ENCODE data around the gene SGF29.

The SGF29 gene

DNA sequence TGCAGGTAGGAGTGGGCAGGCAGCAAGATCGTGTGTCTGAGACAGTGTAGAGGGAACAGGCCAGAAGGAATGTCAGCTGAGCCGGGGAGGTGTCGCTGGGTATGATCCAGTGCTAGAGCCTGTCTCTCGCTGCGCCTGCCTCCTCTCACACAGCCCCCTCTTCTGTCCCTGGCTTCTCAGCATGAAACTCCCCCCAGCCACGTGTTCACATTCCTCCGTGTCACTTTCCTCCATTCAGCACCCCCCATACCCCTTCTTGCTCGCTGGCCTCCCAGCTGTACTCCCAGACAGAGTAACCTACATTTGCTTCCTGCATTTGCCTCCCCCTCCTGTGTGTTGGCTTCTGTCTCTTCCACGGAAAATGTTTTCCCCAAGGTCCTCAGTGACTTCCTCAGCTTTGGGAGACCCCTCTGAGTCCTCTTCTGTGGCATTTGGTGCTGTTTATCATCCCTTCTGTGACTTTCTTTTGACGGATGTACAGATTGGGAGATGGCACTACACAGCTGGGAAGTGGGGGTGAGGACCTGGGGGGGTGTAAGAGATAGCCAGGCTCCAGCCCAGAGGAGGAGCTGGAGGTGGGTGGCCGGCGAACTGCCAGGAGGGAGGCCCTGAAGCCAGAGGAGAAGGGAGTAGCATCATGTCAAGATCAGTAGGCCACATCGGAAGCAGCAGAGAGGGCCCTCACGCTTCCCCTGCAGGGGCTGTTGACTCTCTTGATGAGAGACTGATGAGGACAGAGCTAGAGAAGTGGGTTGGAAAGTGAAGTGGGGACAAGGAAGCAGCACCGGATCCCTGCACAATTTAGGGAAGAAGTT is 19.2 kb downstream of the SGF29 start:
- H3K9me3 Mint-ChIP-seq: no peaks in the 10 kb centered on the region
- no peaks in the 10 kb centered on the region for H3K27me3 Mint-ChIP-seq
- H3K4me3 Mint-ChIP-seq: no peak overlapping the region
- DNase-seq (no peak), ATAC-seq (no peak)
- peaks cover 32% of the 10 kb centered on the region for H3K4me1 Mint-ChIP-seq
- peak overlapping the region; percentile 21 to 81 for H3K27ac Mint-ChIP-seq

- peak overlapping the region in 1 of 2 donors; percentile 30 for H3K27ac Mint-ChIP-seq
- H3K9me3 Mint-ChIP-seq: no peaks in the 10 kb centered on the region
- H3K27me3 Mint-ChIP-seq: no peaks in the 10 kb centered on the region
- DNase-seq (no peak), ATAC-seq (no peak)
- no peak overlapping the region for H3K4me3 Mint-ChIP-seq
- H3K4me1 Mint-ChIP-seq: peaks cover 32% of the 10 kb centered on the region
Observed at GRCh38 chr16:28573738-28574718, 20.3 kb downstream of the SGF29 start.

- H3K27me3 Mint-ChIP-seq: no peaks in the 10 kb centered on the region
- DNase-seq: no peak
- no peaks in the 10 kb centered on the region for H3K9me3 Mint-ChIP-seq
- no peak overlapping the region for H3K4me3 Mint-ChIP-seq
- H3K4me1 Mint-ChIP-seq: peaks cover 23% of the 10 kb centered on the region
- no peak overlapping the region for H3K27ac Mint-ChIP-seq
- ATAC-seq: no peak
Observed at GRCh38 chr16:28574925-28575324, 21.2 kb downstream of the SGF29 start.

DNA sequence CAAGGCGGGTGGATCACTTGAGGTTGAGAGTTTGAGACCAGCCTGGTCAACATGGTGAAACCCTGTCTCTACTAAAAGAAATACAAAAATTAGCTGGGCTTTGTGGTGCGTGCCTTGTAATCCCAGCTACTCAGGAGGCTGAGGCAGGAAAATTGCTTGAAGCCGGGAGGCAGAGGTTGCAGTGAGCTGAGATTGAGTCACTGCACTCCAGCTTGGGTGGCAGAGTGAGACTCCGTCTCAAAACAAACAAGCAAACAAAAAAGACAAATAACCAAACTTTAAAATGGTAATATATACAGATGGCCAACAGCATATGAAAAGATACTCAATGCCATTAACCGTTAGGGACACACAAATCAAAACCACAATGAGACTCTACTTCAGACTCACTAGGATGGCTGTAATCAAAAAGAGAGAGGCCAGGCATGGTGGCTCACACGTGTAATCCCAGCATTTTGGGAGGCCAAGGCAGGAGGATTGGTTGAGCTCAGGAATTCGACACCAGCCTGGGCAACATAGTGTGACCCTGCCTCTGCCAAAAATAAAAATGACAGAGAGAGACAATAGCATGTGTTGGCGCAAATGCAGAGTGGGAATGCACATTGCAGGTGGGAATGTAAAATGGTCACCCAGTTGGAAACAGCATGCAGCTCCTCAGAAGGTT is 21.9 kb downstream of the SGF29 start:
- ATAC-seq: no peak
- Mint-ChIP-seq H3K27me3 (no peaks in the 10 kb centered on the region), H3K4me3 (no peak overlapping the region), H3K9me3 (no peaks in the 10 kb centered on the region), H3K4me1 (peaks cover 21% of the 10 kb centered on the region), H3K27ac (no peak overlapping the region)
- no peak for DNase-seq

GRCh38 chr16:28580726-28581315 is 27.1 kb downstream of the SGF29 start:
- H3K27me3 Mint-ChIP-seq: no peaks in the 10 kb centered on the region
- no peaks in the 10 kb centered on the region for H3K9me3 Mint-ChIP-seq
- no peaks in the 10 kb centered on the region for H3K4me1 Mint-ChIP-seq
- DNase-seq (no peak), ATAC-seq (no peak)
- peak overlapping the region; percentile 20 to 69 for H3K27ac Mint-ChIP-seq
- no peak overlapping the region for H3K4me3 Mint-ChIP-seq

DNA sequence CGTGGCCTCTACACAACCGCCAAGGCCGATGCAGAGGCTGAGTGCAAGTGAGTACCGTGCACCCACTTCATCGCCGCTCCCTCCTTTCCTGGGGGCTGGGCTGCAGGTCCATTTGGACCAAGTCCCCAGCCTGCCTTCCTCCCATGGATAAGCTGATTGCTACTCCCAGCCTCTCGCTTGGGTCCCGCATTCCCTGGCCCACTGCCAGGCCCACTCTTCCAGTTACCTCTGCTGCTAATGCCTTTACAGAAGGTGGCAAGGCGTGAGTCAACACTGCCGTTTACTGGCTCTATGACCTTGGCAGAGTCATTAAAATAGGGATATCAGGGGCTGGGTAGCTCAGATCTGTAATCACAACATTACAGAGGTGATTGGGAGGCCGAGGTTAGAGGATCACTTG is 32.0 kb downstream of the SGF29 start:
- H3K4me1 Mint-ChIP-seq: no peaks in the 10 kb centered on the region
- no peak overlapping the region for H3K4me3 Mint-ChIP-seq
- peak overlapping the region in 1 of 2 donors; percentile 64 for H3K27ac Mint-ChIP-seq
- ATAC-seq (no peak), DNase-seq (no peak)
- no peaks in the 10 kb centered on the region for H3K9me3 Mint-ChIP-seq
- no peaks in the 10 kb centered on the region for H3K27me3 Mint-ChIP-seq

DNA sequence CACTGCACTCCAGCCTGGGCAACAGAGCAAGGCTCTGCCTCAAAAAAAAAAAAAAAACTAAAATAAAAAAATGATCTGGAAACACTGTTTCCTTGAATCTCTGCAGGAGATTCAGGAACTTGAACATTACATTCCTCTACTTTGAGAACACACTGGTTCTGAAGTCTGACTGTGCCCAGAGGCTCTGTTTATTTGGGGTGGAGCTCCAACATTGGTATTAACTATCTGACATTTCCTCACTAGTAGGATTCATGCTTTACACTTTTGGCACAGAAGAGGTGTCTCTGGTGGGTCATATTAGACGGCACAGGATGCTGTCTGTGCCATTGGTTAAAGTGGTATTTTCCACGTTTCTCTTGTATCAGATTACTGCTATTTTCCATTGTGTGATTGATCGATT is 32.7 kb downstream of the SGF29 start:
- Mint-ChIP-seq H3K27me3 (no peaks in the 10 kb centered on the region), H3K4me1 (no peaks in the 10 kb centered on the region), H3K27ac (no peak overlapping the region), H3K4me3 (no peak overlapping the region), H3K9me3 (no peaks in the 10 kb centered on the region)
- ATAC-seq: no peak
- no peak for DNase-seq

DNA sequence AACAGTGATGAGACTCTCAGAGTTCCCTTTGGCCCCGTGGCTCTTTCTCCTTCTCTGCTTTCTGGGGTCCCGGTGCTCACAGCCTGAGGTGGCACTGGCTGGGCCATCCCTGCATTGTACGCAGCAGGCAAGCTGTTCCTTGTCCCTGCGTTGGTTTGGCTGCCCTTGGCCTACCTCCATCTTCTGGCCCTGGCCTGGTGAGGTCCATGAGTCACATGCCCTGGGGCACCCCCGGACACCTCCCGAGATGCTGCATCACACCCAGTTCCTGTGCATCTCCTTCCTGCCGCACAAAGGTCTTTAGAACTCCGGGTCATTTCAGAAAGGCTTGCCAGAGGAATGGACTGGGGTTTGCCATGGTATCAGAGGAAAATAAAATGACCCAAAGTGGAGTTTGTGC is 33.7 kb downstream of the SGF29 start:
- Mint-ChIP-seq H3K9me3 (no peaks in the 10 kb centered on the region), H3K27ac (peak overlapping the region in 1 of 2 donors; percentile 27), H3K4me3 (no peak overlapping the region), H3K27me3 (no peaks in the 10 kb centered on the region), H3K4me1 (no peaks in the 10 kb centered on the region)
- no peak for DNase-seq
- no peak for ATAC-seq

GRCh38 chr16:28589069-28589468 is 35.3 kb downstream of the SGF29 start:
- no peak overlapping the region for H3K27ac Mint-ChIP-seq
- no peak for ATAC-seq

DNA sequence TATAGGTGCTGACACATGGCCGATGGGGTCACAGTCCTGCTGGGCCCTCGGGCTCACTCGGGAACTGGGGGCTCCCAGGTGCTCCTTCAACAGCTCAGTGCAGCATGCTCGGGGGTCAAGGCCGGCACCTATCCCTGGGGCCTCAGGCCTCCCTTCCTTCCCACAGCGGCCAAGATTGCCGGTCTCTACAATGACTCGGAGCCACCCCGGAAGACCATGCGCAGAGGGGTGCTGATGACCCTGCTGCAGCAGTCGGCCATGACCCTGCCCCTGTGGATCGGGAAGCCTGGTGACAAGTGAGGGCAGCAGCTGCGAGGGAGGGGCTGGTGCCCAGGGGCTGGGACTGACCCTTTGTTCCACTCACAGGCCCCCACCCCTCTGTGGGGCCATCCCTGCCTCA is 36.2 kb downstream of the SGF29 start:
- Mint-ChIP-seq H3K9me3 (no peaks in the 10 kb centered on the region), H3K4me1 (peaks cover 7% of the 10 kb centered on the region), H3K4me3 (no peak overlapping the region), H3K27me3 (no peaks in the 10 kb centered on the region), H3K27ac (peak overlapping the region in 1 of 2 donors; percentile 43)
- ATAC-seq (no peak), DNase-seq (no peak)

More at GRCh38 chr16:28589069-28589468, 35.3 kb downstream of the SGF29 start:
- Mint-ChIP-seq H3K4me1 (peaks cover 7% of the 10 kb centered on the region), H3K4me3 (no peak overlapping the region), H3K27me3 (no peaks in the 10 kb centered on the region), H3K9me3 (no peaks in the 10 kb centered on the region)
- no peak for DNase-seq

DNA sequence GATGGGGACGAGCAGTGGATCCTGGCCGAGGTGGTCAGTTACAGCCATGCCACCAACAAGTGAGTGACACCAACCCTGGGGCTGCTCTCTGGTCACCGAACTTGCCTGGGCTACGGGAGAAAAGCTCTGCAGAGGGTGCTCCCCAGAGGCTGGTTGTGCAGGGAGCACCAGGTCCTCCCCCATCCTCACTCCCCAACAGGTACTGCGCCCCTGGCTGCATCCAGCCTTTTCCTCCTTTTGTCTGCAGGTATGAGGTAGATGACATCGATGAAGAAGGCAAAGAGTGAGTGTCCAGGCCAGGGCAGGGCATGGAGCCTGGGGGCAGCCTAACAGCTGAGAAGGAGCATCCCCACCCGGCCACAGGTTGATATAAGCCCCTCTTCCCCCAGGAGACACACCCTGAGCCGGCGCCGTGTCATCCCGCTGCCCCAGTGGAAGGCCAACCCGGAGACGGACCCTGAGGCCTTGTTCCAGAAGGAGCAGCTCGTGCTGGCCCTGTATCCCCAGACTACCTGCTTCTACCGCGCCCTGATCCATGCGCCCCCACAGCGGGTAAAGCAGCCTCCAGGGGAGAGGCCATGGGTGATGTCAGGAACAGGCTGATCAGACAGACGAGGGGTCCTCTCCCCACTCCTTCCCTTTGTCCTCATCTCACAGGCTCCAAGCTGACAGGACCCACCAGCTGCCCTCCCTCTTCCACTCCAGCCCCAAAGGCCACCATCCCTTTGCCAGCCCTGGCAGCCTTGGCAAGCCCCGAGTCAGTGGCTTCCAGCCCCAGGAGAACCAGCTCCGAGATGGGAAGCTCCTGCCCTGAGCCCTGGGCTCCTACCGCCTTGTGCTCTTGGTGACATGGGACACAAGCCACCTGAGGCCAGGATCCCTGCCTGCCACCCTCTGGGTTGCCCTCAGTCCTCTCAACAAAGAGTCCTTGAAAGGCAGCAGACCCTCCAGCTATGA is 36.9 kb downstream of the SGF29 start:
- Mint-ChIP-seq H3K4me1 (peaks cover 7% of the 10 kb centered on the region), H3K9me3 (no peaks in the 10 kb centered on the region), H3K4me3 (no peak overlapping the region), H3K27ac (no peak overlapping the region), H3K27me3 (no peaks in the 10 kb centered on the region)
- ATAC-seq: no peak
- DNase-seq: no peak

DNA sequence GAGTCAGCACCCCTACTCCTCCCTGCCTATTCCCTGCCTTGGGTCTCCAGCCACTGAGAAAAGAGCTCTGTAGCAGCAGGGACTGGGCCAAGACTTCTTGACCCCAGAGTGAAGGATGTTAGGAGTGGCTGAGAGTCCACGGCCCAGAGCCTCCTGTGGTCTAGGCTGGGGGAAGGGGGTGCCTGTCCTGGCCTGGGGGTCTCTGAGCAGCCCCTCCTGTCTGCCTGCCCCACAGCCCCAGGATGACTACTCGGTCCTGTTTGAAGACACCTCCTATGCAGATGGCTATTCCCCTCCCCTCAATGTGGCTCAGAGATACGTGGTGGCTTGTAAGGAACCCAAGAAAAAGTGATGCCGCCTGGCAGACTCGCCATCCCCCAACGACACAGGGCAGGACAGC is 37.6 kb downstream of the SGF29 start:
- ATAC-seq (no peak), DNase-seq (no peak)
- Mint-ChIP-seq H3K27me3 (no peaks in the 10 kb centered on the region), H3K9me3 (no peaks in the 10 kb centered on the region), H3K4me3 (no peak overlapping the region), H3K4me1 (peaks cover 11% of the 10 kb centered on the region), H3K27ac (peak overlapping the region; percentile 40 to 49)

DNA sequence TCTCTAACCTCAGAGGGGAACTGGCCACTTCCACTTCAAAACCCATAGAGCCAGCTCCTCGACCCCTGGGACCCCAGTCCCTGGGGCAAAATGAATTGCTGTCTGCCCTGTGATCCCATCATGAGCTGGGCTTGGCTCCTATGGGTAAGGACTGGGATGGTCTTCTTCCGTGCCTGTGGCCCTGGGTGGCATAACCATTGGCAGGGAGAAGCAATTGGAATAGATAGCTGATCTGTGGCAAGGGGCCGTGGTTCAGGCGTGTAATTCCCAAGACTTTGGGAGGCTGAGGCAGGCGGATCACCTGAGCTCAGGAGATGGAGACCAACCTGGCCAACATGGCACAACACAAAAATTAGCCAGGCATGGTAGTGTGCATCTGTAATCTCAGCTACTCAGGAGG is 38.8 kb downstream of the SGF29 start:
- no peak for DNase-seq
- Mint-ChIP-seq H3K4me3 (peak overlapping the region in 1 of 2 donors; percentile 45), H3K27me3 (no peaks in the 10 kb centered on the region), H3K9me3 (no peaks in the 10 kb centered on the region), H3K27ac (no peak overlapping the region), H3K4me1 (peaks cover 23% of the 10 kb centered on the region)
- no peak for ATAC-seq

GRCh38 chr16:28592979-28593553 is 39.3 kb downstream of the SGF29 start:
- Mint-ChIP-seq H3K27ac (peak overlapping the region in 1 of 2 donors; percentile 67), H3K27me3 (no peaks in the 10 kb centered on the region), H3K9me3 (no peaks in the 10 kb centered on the region), H3K4me1 (peaks cover 29% of the 10 kb centered on the region), H3K4me3 (no peak overlapping the region)
- ATAC-seq: peak; percentile 26
- DNase-seq: no peak

Measured in stimulated activated naive CD8-positive, alpha-beta T cell treated with anti-CD3 and anti-CD28 coated beads, Interleukin-15, amount 100 ng/mL, for 72 hours (primary cell).